Right lobe of liver (tissue), 4 donors: Measurements from ENCODE around the gene CXCL13.
"Not testable (repeated sequence)": the region's sequence is repeated elsewhere in the genome, so short reads cannot be mapped to it uniquely, and the experiment has no call there.

Experiments
- POLR2A ChIP-seq: fragments of 450-650 bp; IDR thresholded peaks from one replicate; pipeline ENCODE4 v1.6.1; 2017; ENCODE audit warnings: antibody characterized with exemption, mild to moderate bottlenecking
- TF ChIP-seq, protein P1 (sequence below), 4 donors: fragments of 200-600 bp in 3 of 4; fragments of 450-650 bp in 1 of 4; IDR thresholded peaks; one replicate each; pipeline versions ENCODE4 v1.5.1 to v1.8.0; 2016 to 2022; ENCODE audit warnings: antibody characterized with exemption in 4 of 4, mild to moderate bottlenecking in 2 of 4
- donor health status: DM: no; HTN: no; CAD: no.
- donor health status: DM: no; HTN: no; CAD: no.
- donor health status: DM: no; HTN: yes; CAD: no.

DNA sequence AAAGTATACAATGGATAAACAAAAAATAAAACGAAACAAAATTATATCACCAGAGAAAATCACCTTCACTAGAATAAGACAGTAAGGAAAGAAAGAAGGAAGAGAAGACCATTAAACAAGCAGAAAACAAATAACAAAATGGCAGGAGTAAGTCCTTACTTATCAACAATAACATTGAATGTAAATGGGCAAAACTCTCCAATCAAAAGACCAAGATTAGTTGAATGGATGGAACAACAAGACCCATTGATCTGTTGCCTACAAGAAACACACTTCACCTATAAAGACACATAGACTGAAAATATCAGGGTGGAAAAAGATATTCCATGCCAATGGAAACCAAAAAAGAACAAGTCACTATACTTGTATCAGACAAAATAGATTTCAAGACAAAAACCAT, 38.4 kb downstream of the CXCL13 start:
- TF ChIP-seq, protein P1, sequence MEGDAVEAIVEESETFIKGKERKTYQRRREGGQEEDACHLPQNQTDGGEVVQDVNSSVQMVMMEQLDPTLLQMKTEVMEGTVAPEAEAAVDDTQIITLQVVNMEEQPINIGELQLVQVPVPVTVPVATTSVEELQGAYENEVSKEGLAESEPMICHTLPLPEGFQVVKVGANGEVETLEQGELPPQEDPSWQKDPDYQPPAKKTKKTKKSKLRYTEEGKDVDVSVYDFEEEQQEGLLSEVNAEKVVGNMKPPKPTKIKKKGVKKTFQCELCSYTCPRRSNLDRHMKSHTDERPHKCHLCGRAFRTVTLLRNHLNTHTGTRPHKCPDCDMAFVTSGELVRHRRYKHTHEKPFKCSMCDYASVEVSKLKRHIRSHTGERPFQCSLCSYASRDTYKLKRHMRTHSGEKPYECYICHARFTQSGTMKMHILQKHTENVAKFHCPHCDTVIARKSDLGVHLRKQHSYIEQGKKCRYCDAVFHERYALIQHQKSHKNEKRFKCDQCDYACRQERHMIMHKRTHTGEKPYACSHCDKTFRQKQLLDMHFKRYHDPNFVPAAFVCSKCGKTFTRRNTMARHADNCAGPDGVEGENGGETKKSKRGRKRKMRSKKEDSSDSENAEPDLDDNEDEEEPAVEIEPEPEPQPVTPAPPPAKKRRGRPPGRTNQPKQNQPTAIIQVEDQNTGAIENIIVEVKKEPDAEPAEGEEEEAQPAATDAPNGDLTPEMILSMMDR (IDR thresholded peaks at IDR 0.05), result not testable (repeated sequence)
- TF ChIP-seq POLR2A, result not testable (repeated sequence)
